H1 (cell line): Measurements from ENCODE around the gene FAM219A.

ENCODE experiments used
- NANOG ChIP-seq: IDR thresholded peaks from 2 replicates; pipeline ENCODE4 v1.6.1; 2011; ENCODE audit warnings: low read length, low read depth, mild to moderate bottlenecking, inconsistent platforms; ENCODE audit not compliant: insufficient read depth, poor library complexity, severe bottlenecking
- TF ChIP-seq, protein P1 (sequence below), 3 experiments: IDR thresholded peaks; 1 replicate in 2 of 3; 2 replicates in 1 of 3; pipeline versions ENCODE4 v1.5.1 to v1.6.1; 2011; ENCODE audit warnings: low read length in 3 of 3, mild to moderate bottlenecking in 3 of 3, inconsistent platforms in 2 of 3, low read depth in 1 of 3, moderate library complexity in 1 of 3; ENCODE audit not compliant: insufficient read depth in 1 of 3; ENCODE audit errors: control extremely low read depth in 1 of 3

DNA sequence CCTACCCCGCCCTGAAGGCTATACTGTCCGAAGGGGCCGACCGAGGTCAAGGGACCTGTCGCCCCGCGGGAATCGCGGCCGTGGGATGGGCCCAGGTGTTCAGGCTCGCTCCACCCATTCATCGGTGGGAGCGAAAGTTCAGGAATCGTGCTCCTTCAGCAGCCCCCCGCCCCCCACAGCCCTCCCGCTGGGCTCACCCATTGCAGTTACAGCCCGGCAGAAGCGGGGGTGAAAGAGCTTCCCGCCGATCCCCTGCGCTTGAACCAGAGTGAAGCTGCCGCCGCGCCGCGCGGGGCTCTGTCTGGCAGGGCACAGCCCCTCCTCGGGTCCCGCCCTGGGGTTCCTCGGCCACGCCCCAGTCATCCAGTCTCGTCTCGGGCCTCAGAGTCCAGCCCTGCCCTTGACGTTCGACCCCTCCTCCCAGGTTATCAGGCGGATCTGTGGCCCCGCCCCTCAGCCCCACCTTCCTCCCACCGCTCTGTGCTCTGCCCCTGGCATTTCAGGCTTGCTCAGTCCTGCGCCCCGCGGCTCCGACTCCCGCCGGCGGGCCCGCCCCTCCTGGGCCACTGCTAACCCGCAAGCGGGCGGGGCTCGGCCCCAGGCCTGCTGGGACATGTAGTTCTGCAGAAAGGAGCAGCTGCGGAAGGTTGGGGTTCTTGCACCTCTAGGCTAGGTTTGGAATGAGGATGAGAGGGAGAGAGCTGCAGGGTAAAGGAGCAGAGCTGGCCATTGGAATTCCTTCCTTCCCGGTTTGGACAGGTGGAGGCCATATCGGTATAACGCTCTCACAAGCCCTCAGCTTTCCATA, 81.6 kb downstream of the FAM219A start, which contains the start of gene MYORG:
- TF ChIP-seq NANOG, result no peak
- TF ChIP-seq, protein P1, sequence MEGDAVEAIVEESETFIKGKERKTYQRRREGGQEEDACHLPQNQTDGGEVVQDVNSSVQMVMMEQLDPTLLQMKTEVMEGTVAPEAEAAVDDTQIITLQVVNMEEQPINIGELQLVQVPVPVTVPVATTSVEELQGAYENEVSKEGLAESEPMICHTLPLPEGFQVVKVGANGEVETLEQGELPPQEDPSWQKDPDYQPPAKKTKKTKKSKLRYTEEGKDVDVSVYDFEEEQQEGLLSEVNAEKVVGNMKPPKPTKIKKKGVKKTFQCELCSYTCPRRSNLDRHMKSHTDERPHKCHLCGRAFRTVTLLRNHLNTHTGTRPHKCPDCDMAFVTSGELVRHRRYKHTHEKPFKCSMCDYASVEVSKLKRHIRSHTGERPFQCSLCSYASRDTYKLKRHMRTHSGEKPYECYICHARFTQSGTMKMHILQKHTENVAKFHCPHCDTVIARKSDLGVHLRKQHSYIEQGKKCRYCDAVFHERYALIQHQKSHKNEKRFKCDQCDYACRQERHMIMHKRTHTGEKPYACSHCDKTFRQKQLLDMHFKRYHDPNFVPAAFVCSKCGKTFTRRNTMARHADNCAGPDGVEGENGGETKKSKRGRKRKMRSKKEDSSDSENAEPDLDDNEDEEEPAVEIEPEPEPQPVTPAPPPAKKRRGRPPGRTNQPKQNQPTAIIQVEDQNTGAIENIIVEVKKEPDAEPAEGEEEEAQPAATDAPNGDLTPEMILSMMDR (IDR thresholded peaks at IDR 0.05; ENCODE audit: control extremely low read depth in 1 of 3, insufficient read depth in 1 of 3, low read depth in 1 of 3, low read length in 3 of 3), result no peak
